K562 (cell line): ENCODE results near the gene DNMT3A. TPM values are rescaled to one million over a fixed set of nuclear protein-coding genes. Genes with fewer than 3 reads are reported as not detected.

Experiments
- BCL6 ChIP-seq: fragments of 250-450 bp; sonication (Bioruptor Pico); IDR thresholded peaks from 2 replicates; pipeline ENCODE4 v1.4.0; 2020
- BCOR ChIP-seq: fragments of 450-650 bp; IDR thresholded peaks from 2 replicates; pipeline ENCODE4 v1.6.1; 2016
- BRD9 ChIP-seq: fragments of 450-650 bp; IDR thresholded peaks from 2 replicates; pipeline ENCODE4 v1.6.1; 2018; ENCODE audit warnings: low read depth; ENCODE audit not compliant: partially characterized antibody
- CTCF ChIP-seq, 3 experiments: IDR thresholded peaks in 2 of 3; conservative IDR thresholded peaks in 1 of 3; 2 replicates each; pipeline ENCODE4 v1.5.1; 2011 to 2012; ENCODE audit warnings: low read length in 3 of 3, mild to moderate bottlenecking in 3 of 3, control low read depth in 2 of 3, improper control_type of control experiment in 1 of 3, inconsistent platforms in 1 of 3, low read depth in 1 of 3, mixed read lengths in 1 of 3, moderate library complexity in 1 of 3; ENCODE audit not compliant: insufficient read depth in 2 of 3
- IFI16 ChIP-seq: fragments of 250-450 bp; sonication (Bioruptor Pico); IDR thresholded peaks from 2 replicates; pipeline ENCODE4 v2.1.2; 2022; ENCODE audit warnings: mild to moderate bottlenecking, inconsistent platforms
- RBM22 ChIP-seq: fragments of 200-400 bp; formaldehyde crosslinking; IDR thresholded peaks from 2 replicates; pipeline ENCODE4 v1.6.1; 2018; ENCODE audit warnings: low read length, low read depth; ENCODE audit not compliant: poor library complexity, severe bottlenecking
- USF1 ChIP-seq: sonication (generic); formaldehyde crosslinking; IDR thresholded peaks from 2 replicates; pipeline ENCODE4 v1.9.0; 2022; ENCODE audit warnings: mild to moderate bottlenecking, missing genetic modification reagents
- ZFP36 ChIP-seq: fragments of 150-350 bp; IDR thresholded peaks from 2 replicates; pipeline ENCODE4 v1.6.1; 2018; ENCODE audit warnings: low read length, low read depth; ENCODE audit not compliant: partially characterized antibody
- ZKSCAN1 ChIP-seq: fragments of 150-350 bp; IDR thresholded peaks from 2 replicates; pipeline ENCODE4 v1.6.1; 2016; ENCODE audit warnings: low read depth, low read length
- ZNF124 ChIP-seq: sonication (generic); formaldehyde crosslinking; IDR thresholded peaks from 2 replicates; pipeline ENCODE4 v1.8.1; 2022; ENCODE audit warnings: missing genetic modification reagents
- ZNF592 ChIP-seq: fragments of 450-650 bp; IDR thresholded peaks from 2 replicates; pipeline ENCODE4 v1.6.1; 2017; ENCODE audit warnings: antibody characterized with exemption, mild to moderate bottlenecking
- ZNF778 ChIP-seq: fragments of 450-650 bp; formaldehyde crosslinking; IDR thresholded peaks from 2 replicates; pipeline ENCODE4 v1.4.0; 2020; ENCODE audit warnings: mild to moderate bottlenecking, moderate library complexity
- polyA plus RNA-seq, 8 experiments: library from polyadenylated mRNA; depleted of rRNA in 4 of 8; stranded (reverse) in 5 of 8; unstranded in 3 of 8; fragments of >200 nt; fragmentation: Nextera tagmentation in 2 of 8; fragmentation: Illumina TruSeq in 1 of 8; extraction: Ambion mirVana in 2 of 8; extraction: Trizol in 1 of 8; gene quantifications; 2 replicates each; pipeline versions ENCODE4 v1.2.1 to v1.2.3, GENCODE V29; 2011 to 2014; ENCODE audit warnings: inconsistent platforms in 1 of 8, missing spikeins in 1 of 8
- total RNA-seq, 7 experiments: library from RNA; depleted of rRNA in 6 of 7; stranded (reverse); fragments of >200 nt in 6 of 7; fragmentation: Illumina TruSeq in 2 of 7; extraction: Trizol in 2 of 7; gene quantifications; 2 replicates each; pipeline versions ENCODE4 v1.2.1 to v1.2.3, GENCODE V29; 2011 to 2021; ENCODE audit warnings: low replicate concordance in 1 of 7
- TF ChIP-seq, protein P1 (sequence below): IDR thresholded peaks from 2 replicates; pipeline ENCODE4 v1.6.1; 2011; ENCODE audit warnings: borderline replicate concordance, low read depth, mild to moderate bottlenecking, moderate library complexity, low read length; ENCODE audit not compliant: insufficient read depth, poor library complexity, severe bottlenecking

Gene DNMT3A
- total and polyA plus RNA-seq, 9 of the 15 experiments (the other 6 are each of a cell fraction or from before 2014, with no cell fraction given), result 3.0 to 16.0 (median 6.1) TPM

- TF ChIP-seq, protein P1, sequence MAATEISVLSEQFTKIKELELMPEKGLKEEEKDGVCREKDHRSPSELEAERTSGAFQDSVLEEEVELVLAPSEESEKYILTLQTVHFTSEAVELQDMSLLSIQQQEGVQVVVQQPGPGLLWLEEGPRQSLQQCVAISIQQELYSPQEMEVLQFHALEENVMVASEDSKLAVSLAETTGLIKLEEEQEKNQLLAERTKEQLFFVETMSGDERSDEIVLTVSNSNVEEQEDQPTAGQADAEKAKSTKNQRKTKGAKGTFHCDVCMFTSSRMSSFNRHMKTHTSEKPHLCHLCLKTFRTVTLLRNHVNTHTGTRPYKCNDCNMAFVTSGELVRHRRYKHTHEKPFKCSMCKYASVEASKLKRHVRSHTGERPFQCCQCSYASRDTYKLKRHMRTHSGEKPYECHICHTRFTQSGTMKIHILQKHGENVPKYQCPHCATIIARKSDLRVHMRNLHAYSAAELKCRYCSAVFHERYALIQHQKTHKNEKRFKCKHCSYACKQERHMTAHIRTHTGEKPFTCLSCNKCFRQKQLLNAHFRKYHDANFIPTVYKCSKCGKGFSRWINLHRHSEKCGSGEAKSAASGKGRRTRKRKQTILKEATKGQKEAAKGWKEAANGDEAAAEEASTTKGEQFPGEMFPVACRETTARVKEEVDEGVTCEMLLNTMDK, result no peak
- TF ChIP-seq BCL6 (CRISPR knock-in tag) (no peak), IFI16 (CRISPR knock-in tag) (no peak), CTCF (IDR thresholded peaks at IDR 0.05 in 2 of 3, conservative IDR thresholded peaks at IDR 0.05 in 1 of 3; ENCODE audit: insufficient read depth in 2 of 3, low read depth in 1 of 3, low read length in 3 of 3) (peak; percentile 50 to 60 (median 52)), ZFP36 (peak; percentile 79), USF1 (CRISPR knock-in tag) (no peak), ZNF592 (no peak), RBM22 (no peak), ZNF124 (CRISPR knock-in tag) (no peak), BRD9 (no peak), BCOR (0 out of 2 replicates have a peak, but pooled peaks have one; percentile 8), ZKSCAN1 (no peak), ZNF778 (CRISPR knock-in tag) (no peak)
Measured at GRCh38 chr2:25297738-25298137, 44.0 kb downstream of the DNMT3A start (continued).
